Naive B cell (primary cell): ENCODE measurements around the gene CALHM2. TPM values are rescaled to one million over a fixed set of nuclear protein-coding genes. Genes with fewer than 3 reads are reported as not detected.
A peak's percentile ranks its signal among the peaks of the same experiment; 100 is the strongest.

Source experiments
- ATAC-seq, 2 donors: fragments of 150-1000 bp; cut with Tn5 transposase; 2 replicates each; pipeline ENCODE4 v1.10.0; 2021; ENCODE audit warnings: low read depth in 2 of 2, mild to moderate bottlenecking in 2 of 2, moderate library complexity in 2 of 2
- DNase-seq: peaks from one replicate; pipeline ENCODE4 v3.0.0; 2022
- H3K27ac Mint-ChIP-seq, 6 donors: one replicate each; pipeline ENCODE4 v1.8.0; 2020 to 2022; ENCODE audit warnings: mild to moderate bottlenecking in 6 of 6, mixed read lengths in 6 of 6, moderate library complexity in 5 of 6, inconsistent platforms in 2 of 6
- H3K27me3 Mint-ChIP-seq, 3 donors: one replicate each; pipeline ENCODE4 v1.8.0; 2021 to 2022; ENCODE audit warnings: mixed read lengths in 3 of 3, mild to moderate bottlenecking in 1 of 3
- H3K36me3 Mint-ChIP-seq, 2 donors: one replicate each; pipeline ENCODE4 v1.8.0; 2020 to 2022; ENCODE audit warnings: mixed read lengths in 2 of 2, inconsistent platforms in 1 of 2, mild to moderate bottlenecking in 1 of 2
- H3K4me1 Mint-ChIP-seq, 3 donors: one replicate each; pipeline ENCODE4 v1.8.0; 2020 to 2022; ENCODE audit warnings: mixed read lengths in 3 of 3, inconsistent platforms in 1 of 3, mild to moderate bottlenecking in 1 of 3, moderate library complexity in 1 of 3
- H3K4me3 Mint-ChIP-seq, 8 donors: one replicate each; pipeline ENCODE4 v1.8.0; 2020 to 2022; ENCODE audit warnings: mild to moderate bottlenecking in 8 of 8, mixed read lengths in 8 of 8, moderate library complexity in 8 of 8, inconsistent platforms in 2 of 8
- H3K9me3 Mint-ChIP-seq, 7 donors: one replicate each; pipeline ENCODE4 v1.8.0; 2020 to 2022; ENCODE audit warnings: mixed read lengths in 7 of 7, mild to moderate bottlenecking in 5 of 7, inconsistent platforms in 2 of 7, moderate library complexity in 1 of 7
- polyA plus RNA-seq, 6 donors: library from polyadenylated mRNA; unstranded; fragments of 300-500 nt; fragmentation: Illumina TruSeq; gene quantifications; one replicate each; pipeline ENCODE4 v1.2.3, GENCODE V29; 2021; ENCODE audit warnings: low read depth in 6 of 6

The CALHM2 gene
- polyA plus RNA-seq, 6 donors from 2014 or later, result 0.39 to 2.3 (median 1.00) TPM; not detected in 1

DNA sequence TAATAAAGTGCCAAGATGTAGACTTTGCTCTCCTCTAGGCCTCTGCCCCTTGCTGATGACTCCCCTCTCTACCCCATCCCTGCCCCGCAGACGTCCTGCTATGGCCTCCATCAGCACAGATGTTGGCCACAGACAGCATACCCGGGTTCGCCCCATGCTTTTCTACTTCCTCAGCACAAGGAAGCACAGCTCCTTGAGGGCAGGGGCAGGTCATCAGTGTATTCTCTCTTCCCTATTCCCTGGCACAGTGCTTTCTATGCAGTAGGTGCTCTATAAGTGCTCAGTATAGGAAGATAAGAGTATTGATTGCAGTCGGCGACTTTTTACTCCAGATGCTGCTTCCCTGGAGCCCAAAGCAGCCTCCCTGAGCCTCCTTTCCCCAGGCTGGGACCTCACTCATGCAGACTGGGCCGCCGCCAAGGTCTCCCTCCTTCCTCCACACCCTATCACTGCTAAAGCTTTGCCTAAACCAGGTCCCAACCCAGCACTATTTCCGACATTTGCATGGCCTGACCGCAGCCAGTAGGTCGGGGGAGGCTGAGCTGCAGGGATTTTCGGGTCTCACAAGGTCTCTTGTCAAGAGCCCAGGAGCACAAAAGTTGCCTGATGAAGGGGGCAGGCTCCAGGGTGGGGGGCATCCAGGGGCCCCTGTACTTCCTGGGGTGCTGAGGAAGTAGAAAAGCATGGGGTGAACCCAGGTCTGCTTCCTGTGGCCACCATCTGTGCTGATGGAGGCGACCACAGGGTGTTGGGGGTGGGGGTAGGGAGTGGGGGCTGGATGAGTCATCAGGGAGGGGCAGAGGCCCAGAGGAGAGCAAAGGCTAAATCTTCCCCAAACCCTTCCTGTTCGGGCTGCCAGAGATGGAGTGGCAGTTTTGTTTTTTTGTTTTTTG is 18.8 kb upstream of the CALHM2 start:
- DNase-seq (peak; percentile 48), ATAC-seq (peak; percentile 74 to 76)
- H3K9me3 Mint-ChIP-seq, result no peaks in the 10 kb centered on the region
- peak overlapping the region; percentile 0 to 84 (median 70) for H3K4me3 Mint-ChIP-seq
- H3K4me1 Mint-ChIP-seq, result peaks cover 26 to 41% (median 32%) of the 10 kb centered on the region in 3 donors
- no peaks in the 10 kb centered on the region for H3K36me3 Mint-ChIP-seq
- peak overlapping the region in 3 of 6 donors; percentile 14 to 93 (median 85) for H3K27ac Mint-ChIP-seq
- peaks cover 0 to 8% (median 0%) of the 10 kb centered on the region in 3 donors for H3K27me3 Mint-ChIP-seq

- no peak for ATAC-seq
- H3K4me3 Mint-ChIP-seq, result peak overlapping the region in 1 of 8 donors; percentile 17
- H3K9me3 Mint-ChIP-seq, result no peaks in the 10 kb centered on the region
- DNase-seq, result no peak
- H3K27me3 Mint-ChIP-seq, result peaks cover 0 to 8% (median 0%) of the 10 kb centered on the region in 3 donors
- no peaks in the 10 kb centered on the region for H3K36me3 Mint-ChIP-seq
- H3K4me1 Mint-ChIP-seq, result peaks cover 26 to 41% (median 32%) of the 10 kb centered on the region in 3 donors
- peak overlapping the region in 2 of 6 donors; percentile 23 to 85 for H3K27ac Mint-ChIP-seq
Observed at GRCh38 chr10:103469201-103469600, 17.0 kb upstream of the CALHM2 start.

- ATAC-seq (peak in 1 of 2 donors; percentile 36), DNase-seq (no peak)
- H3K36me3 Mint-ChIP-seq, result no peaks in the 10 kb centered on the region
- peak overlapping the region in 1 of 8 donors; percentile 18 for H3K4me3 Mint-ChIP-seq
- H3K27ac Mint-ChIP-seq, result peak overlapping the region in 3 of 6 donors; percentile 22 to 86 (median 85)
- peaks cover 0 to 8% (median 0%) of the 10 kb centered on the region in 3 donors for H3K27me3 Mint-ChIP-seq
- H3K9me3 Mint-ChIP-seq, result no peaks in the 10 kb centered on the region
- H3K4me1 Mint-ChIP-seq, result peaks cover 24 to 34% (median 32%) of the 10 kb centered on the region in 3 donors
Observed at GRCh38 chr10:103467406-103467805, 15.2 kb upstream of the CALHM2 start.

DNA sequence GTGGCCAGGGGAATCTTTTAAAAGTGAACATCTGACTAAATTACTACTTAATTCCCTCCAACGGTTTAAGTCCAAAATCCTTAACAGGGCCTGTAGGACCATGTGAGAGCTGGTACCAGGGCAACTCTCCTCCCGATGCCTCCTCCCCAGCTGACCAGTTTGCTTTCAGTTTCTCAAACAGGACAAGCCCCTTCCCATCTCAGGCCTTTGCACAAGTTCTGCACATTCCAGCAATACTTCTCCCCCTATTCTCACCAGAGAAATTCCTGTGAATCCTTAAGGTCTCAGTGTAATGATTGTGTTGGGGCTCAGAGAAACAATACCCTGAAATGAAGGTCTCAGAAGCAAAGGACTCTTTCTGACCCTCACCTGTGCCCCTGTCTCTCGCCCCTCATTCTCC is 14.6 kb upstream of the CALHM2 start:
- Mint-ChIP-seq H3K36me3 (no peaks in the 10 kb centered on the region), H3K9me3 (no peaks in the 10 kb centered on the region), H3K27ac (peak overlapping the region in 2 of 6 donors; percentile 47 to 85), H3K27me3 (peaks cover 0 to 8% (median 0%) of the 10 kb centered on the region in 3 donors), H3K4me1 (peaks cover 18 to 28% (median 27%) of the 10 kb centered on the region in 3 donors), H3K4me3 (no peak overlapping the region)
- DNase-seq (no peak), ATAC-seq (no peak)

GRCh38 chr10:103465411-103466179 is 13.4 kb upstream of the CALHM2 start:
- H3K9me3 Mint-ChIP-seq, result no peaks in the 10 kb centered on the region
- H3K27ac Mint-ChIP-seq, result peak overlapping the region in 2 of 6 donors; percentile 27 to 37
- ATAC-seq (no peak), DNase-seq (no peak)
- peaks cover 6 to 21% (median 16%) of the 10 kb centered on the region in 3 donors for H3K4me1 Mint-ChIP-seq
- H3K36me3 Mint-ChIP-seq, result no peaks in the 10 kb centered on the region
- no peak overlapping the region for H3K4me3 Mint-ChIP-seq
- H3K27me3 Mint-ChIP-seq, result peaks cover 0 to 4% (median 0%) of the 10 kb centered on the region in 3 donors

DNA sequence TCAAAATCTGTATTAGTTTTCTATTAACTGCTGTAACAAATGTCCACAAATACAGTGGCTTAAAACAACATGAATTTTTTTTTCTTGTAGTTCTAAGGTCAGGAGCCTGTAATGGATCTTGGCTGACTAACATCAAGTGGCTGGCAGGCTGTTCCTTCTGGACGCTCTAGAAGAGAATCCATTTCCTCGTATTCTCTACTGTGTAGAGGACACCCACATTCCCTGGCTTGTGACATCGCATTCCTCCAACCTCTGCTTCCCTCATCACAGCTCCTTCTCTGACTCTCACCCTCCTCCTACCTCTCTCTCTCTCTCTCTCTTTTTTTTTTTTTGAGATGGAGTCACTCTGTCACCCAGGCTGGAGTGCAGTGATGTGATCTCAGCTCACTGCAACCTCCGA is 11.3 kb upstream of the CALHM2 start:
- ATAC-seq, result no peak
- Mint-ChIP-seq H3K9me3 (no peaks in the 10 kb centered on the region), H3K36me3 (no peaks in the 10 kb centered on the region), H3K27ac (no peak overlapping the region), H3K4me3 (no peak overlapping the region), H3K4me1 (peaks cover 0 to 9% (median 7%) of the 10 kb centered on the region in 3 donors), H3K27me3 (peaks cover 0 to 5% (median 0%) of the 10 kb centered on the region in 3 donors)
- DNase-seq, result no peak

GRCh38 chr10:103459615-103460014 is 7.4 kb upstream of the CALHM2 start:
- DNase-seq (no peak), ATAC-seq (no peak)
- Mint-ChIP-seq H3K27ac (no peak overlapping the region), H3K4me3 (no peak overlapping the region), H3K27me3 (peaks cover 0 to 5% (median 4%) of the 10 kb centered on the region in 3 donors), H3K4me1 (peaks cover 0 to 4% (median 0%) of the 10 kb centered on the region in 3 donors), H3K9me3 (no peaks in the 10 kb centered on the region), H3K36me3 (no peaks in the 10 kb centered on the region)

GRCh38 chr10:103458720-103459119 is 6.5 kb upstream of the CALHM2 start, which contains the start of gene CALHM1:
TSS of gene CALHM1 (minus strand) at chr10:103458900. CDS start at chr10:103458751, 149 bp downstream.
- DNase-seq (no peak), ATAC-seq (no peak)
- H3K4me3 Mint-ChIP-seq, result no peak within 1 kb of the TSS
- H3K4me1 Mint-ChIP-seq, result peaks cover 0 to 4% (median 0%) of the 10 kb centered on the region in 3 donors
- H3K27ac Mint-ChIP-seq, result no peak within 1 kb of the TSS
- H3K36me3 Mint-ChIP-seq, result no peaks in the 10 kb centered on the region
- no peaks in the 10 kb centered on the region for H3K9me3 Mint-ChIP-seq
- peaks cover 0 to 6% (median 4%) of the 10 kb centered on the region in 3 donors for H3K27me3 Mint-ChIP-seq

GRCh38 chr10:103457896-103458583 is 5.9 kb upstream of the CALHM2 start:
- no peak for DNase-seq
- Mint-ChIP-seq H3K27me3 (peaks cover 0 to 12% (median 4%) of the 10 kb centered on the region in 3 donors), H3K36me3 (no peaks in the 10 kb centered on the region), H3K9me3 (no peaks in the 10 kb centered on the region), H3K27ac (no peak overlapping the region), H3K4me3 (no peak overlapping the region), H3K4me1 (peaks cover 0 to 7% (median 0%) of the 10 kb centered on the region in 3 donors)
- no peak for ATAC-seq

DNA sequence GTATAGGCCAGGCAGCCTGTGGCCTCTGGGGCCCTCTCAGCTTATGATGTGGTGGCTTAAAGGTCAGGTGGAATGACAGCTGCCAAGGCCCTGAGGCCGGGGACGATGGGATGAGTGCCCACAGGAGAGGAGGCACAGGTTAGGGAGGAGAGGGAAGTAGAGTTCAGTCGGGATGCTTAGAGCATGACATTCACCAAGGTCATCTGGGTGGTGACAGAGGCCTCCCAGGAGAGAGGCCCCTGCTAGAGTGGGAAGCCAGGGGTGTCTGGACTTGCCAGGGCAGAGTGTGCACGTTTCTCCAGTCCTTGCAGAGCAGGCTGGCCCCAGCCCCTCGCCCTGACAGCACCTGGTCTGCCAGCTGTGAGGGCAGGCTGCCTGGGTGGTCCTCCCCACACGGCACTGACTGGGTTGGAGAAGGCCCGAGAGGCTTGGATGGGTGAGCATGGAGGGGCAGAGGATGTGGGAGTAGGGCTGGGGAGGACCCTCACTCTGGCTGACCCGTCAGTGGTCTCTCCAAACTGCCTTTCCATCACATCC is 5.1 kb upstream of the CALHM2 start:
- ATAC-seq, result no peak
- H3K9me3 Mint-ChIP-seq, result no peaks in the 10 kb centered on the region
- H3K27me3 Mint-ChIP-seq, result peaks cover 0 to 20% (median 4%) of the 10 kb centered on the region in 3 donors
- no peak for DNase-seq
- H3K36me3 Mint-ChIP-seq, result no peaks in the 10 kb centered on the region
- no peak overlapping the region for H3K4me3 Mint-ChIP-seq
- peaks cover under 1 to 12% (median 6%) of the 10 kb centered on the region in 3 donors for H3K4me1 Mint-ChIP-seq
- H3K27ac Mint-ChIP-seq, result no peak overlapping the region

DNA sequence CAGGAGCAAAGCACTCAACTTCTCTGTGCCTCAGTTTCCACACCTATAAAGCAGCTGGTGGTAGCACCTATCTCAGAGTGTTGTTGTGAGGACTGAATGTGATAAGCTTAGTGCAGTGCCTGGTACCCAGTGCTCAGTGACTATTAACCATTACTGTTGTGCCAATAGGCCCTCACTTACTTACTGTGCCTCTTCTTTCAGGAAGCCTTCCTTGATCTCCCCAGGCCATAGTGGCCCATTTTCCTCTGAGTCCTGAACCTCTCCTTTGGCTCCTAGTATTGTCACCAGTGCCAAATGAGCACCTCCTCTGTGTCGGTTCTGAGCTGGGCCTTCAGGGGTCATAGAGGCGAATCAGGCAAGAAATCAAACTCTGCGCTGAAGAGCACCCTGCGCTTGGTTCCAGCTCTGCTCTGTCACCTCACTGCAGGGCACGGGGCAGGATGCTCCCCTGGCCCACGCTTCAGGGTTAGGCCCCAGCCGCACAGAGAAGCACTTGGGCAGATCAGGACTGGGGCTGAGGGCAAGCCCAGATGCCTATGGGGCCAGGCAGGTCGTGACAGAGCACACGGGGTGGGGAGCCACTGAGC is 4.0 kb upstream of the CALHM2 start:
- Mint-ChIP-seq H3K36me3 (no peaks in the 10 kb centered on the region), H3K4me1 (peaks cover 9 to 12% (median 12%) of the 10 kb centered on the region in 3 donors), H3K9me3 (no peaks in the 10 kb centered on the region), H3K27me3 (peaks cover 0 to 27% (median 4%) of the 10 kb centered on the region in 3 donors), H3K4me3 (no peak overlapping the region), H3K27ac (no peak overlapping the region)
- DNase-seq (no peak), ATAC-seq (no peak)

DNA sequence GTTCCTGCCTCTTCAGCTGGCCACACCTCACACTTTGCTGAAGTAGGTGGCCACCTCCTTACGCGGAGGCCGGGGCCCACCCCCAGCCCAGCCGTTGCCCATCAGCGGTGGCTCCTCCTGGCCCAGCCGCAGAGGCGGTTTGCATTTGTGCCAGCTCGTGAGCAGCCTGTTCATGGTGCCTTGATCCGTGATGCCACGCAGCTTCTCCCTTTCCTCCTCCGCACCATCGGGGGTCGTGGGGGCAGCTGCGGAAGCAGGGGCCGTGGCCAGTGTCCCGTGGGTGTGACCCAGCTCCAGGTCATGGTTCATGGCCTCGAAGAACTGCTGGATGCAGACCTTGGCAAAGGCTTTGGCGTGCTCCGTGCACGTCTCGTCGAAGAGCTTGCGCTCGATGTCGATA is 3.1 kb upstream of the CALHM2 start:
- Mint-ChIP-seq H3K4me3 (no peak overlapping the region), H3K36me3 (no peaks in the 10 kb centered on the region)
- ATAC-seq, result no peak

More for the DNA sequence above, 3.1 kb upstream of the CALHM2 start:
- Mint-ChIP-seq H3K4me1 (peaks cover 12 to 17% (median 16%) of the 10 kb centered on the region in 3 donors), H3K27ac (no peak overlapping the region), H3K27me3 (peaks cover 0 to 32% (median 4%) of the 10 kb centered on the region in 3 donors), H3K9me3 (no peaks in the 10 kb centered on the region)
- DNase-seq, result no peak
